ENCODE measurements around the gene IGFN1. TPM values are rescaled to one million over a fixed set of nuclear protein-coding genes. Genes with fewer than 3 reads are reported as not detected.

Gene IGFN1
- total RNA-seq, 3 donors from 2014 or later (not counting 1 experiment from before 2014, with no cell fraction given): not detected

DNA sequence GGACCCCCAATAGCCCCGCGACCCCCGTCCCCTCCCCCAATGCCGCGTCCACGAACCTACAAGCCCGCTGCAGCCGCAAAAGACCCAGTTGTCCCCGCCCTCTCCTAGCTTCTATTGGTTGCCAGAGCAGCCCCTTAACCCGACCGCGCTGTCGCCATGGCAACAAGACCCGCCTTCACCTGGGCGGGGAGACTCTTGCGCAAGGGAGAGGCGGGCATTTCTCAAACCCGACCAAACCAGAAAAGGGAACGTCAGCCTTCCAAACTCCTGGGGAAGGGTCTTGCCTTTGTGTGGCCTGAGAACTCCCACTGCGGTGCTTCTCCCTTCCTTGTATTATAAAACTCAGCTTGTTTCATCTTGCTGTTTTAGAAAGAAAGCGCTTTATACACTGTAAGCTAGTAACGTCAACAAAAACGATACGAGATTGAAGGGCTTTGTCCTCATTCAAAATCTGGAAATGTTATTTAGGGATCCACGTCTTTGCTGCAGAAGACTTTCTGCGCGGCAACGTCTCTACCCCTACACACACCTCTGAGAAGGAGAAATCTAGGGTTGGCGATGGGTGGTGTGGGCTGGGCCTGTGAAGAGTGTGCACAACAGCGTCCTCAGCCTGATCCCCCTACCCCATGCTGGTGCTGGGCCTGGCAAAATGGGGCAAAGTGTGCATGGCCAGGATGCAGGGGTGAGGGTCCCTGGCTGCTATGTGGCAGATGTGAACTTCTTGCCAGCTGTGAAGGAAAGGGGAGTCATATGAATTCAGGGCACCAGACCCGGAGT is 36.0 kb upstream of the IGFN1 start, which contains the start of gene TMEM9:
TSS of gene TMEM9 (minus strand) at position 86 of the 777 bp plus-strand sequence. CDS start 551 bp downstream, outside the sequence.
- ATAC-seq: peak; percentile 94 to 96 (median 96)
- Mint-ChIP-seq H3K9me3 (no peaks in the 10 kb centered on the region), H3K27ac (peak within 1 kb of the TSS; percentile 75 to 83), H3K4me1 (peaks cover 13 to 24% of the 10 kb centered on the region in 2 donors), H3K36me3 (no peaks in the 10 kb centered on the region), H3K4me3 (peak within 1 kb of the TSS; percentile 91), H3K27me3 (ENCODE audit: low read depth in 2 of 2) (peaks cover 14 to 17% of the 10 kb centered on the region in 2 donors)
- H3K9me3 ChIP-seq (ENCODE audit: control insufficient read depth, insufficient read depth, low read length): no peaks in the 10 kb centered on the region
- 11% methylated on average over 26 of the region's 31 CpGs for WGBS (ENCODE audit: insufficient coverage)
- H3K4me3 ChIP-seq (ENCODE audit: low read length): peak within 1 kb of the TSS; percentile 56
- DNase-seq: peak; percentile 98 to 99
- no peaks in the 10 kb centered on the region for H3K36me3 ChIP-seq (ENCODE audit: control insufficient read depth, insufficient read depth, low read length)
- intact Hi-C loops (cut with micrococcal nuclease): loop anchor here (5.0 kb wide), 1 partner anchor 137 kb away; no protein-coding TSS in a partner anchor
- no peak for TF ChIP-seq CTCF (IDR thresholded peaks at IDR 0.05)
- H3K27me3 ChIP-seq (ENCODE audit: control insufficient read depth, insufficient read depth, low read length): no peaks in the 10 kb centered on the region
- H3K4me1 ChIP-seq (ENCODE audit: control insufficient read depth, insufficient read depth, low read length): peaks cover 14% of the 10 kb centered on the region
- H3K27ac ChIP-seq (ENCODE audit: low read length): no peak within 1 kb of the TSS

DNA sequence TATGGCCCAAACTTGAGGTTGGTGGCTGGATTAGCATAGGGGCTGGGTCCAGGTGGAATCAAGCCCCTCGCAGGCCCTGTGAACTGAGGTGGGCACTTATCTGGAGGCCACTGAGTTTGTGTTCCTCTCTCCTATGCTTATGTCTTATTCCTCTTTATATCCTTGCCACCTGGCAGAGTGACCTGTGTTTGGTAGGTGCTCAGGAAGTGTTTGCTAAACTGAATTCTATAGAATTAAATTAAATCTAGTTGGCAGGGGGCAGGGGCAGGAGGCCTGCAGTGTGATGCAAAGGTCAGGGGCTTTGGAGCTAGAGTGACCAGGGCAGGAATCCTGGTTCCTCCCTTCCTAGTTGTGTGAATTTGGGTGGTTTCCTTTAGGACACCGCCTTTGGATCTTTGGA is 35.3 kb upstream of the IGFN1 start:
- Histone ChIP-seq H3K27me3 (ENCODE audit: control insufficient read depth, insufficient read depth, low read length) (no peaks in the 10 kb centered on the region), H3K4me1 (ENCODE audit: control insufficient read depth, insufficient read depth, low read length) (peaks cover 14% of the 10 kb centered on the region), H3K9me3 (ENCODE audit: control insufficient read depth, insufficient read depth, low read length) (no peaks in the 10 kb centered on the region), H3K27ac (ENCODE audit: low read length) (no peak overlapping the region), H3K4me3 (ENCODE audit: low read length) (no peak overlapping the region), H3K36me3 (ENCODE audit: control insufficient read depth, insufficient read depth, low read length) (no peaks in the 10 kb centered on the region)
- H3K9me3 Mint-ChIP-seq: no peaks in the 10 kb centered on the region
- no peak for TF ChIP-seq CTCF (IDR thresholded peaks at IDR 0.05)
- DNase-seq (no peak), ATAC-seq (no peak)
- 93% methylated on average over 2 of the region's 2 CpGs for WGBS (ENCODE audit: insufficient coverage)
- H3K27me3 Mint-ChIP-seq (ENCODE audit: low read depth in 2 of 2): peaks cover 14 to 17% of the 10 kb centered on the region in 2 donors
- no peak overlapping the region for H3K27ac Mint-ChIP-seq
- H3K4me1 Mint-ChIP-seq: peaks cover 13 to 24% of the 10 kb centered on the region in 2 donors
- no peaks in the 10 kb centered on the region for H3K36me3 Mint-ChIP-seq
- peak overlapping the region; percentile 28 for H3K4me3 Mint-ChIP-seq
- intact Hi-C loops (cut with micrococcal nuclease): no loop called here

- Mint-ChIP-seq H3K9me3 (no peaks in the 10 kb centered on the region), H3K27ac (no peak overlapping the region), H3K4me1 (peaks cover 13 to 19% of the 10 kb centered on the region in 2 donors), H3K4me3 (no peak overlapping the region), H3K36me3 (no peaks in the 10 kb centered on the region), H3K27me3 (ENCODE audit: low read depth in 2 of 2) (peaks cover 17 to 22% of the 10 kb centered on the region in 2 donors)
- H3K9me3 ChIP-seq (ENCODE audit: control insufficient read depth, insufficient read depth, low read length): no peaks in the 10 kb centered on the region
- H3K4me3 ChIP-seq (ENCODE audit: low read length): no peak overlapping the region
- H3K27ac ChIP-seq (ENCODE audit: low read length): no peak overlapping the region
- peaks cover 14% of the 10 kb centered on the region for H3K4me1 ChIP-seq (ENCODE audit: control insufficient read depth, insufficient read depth, low read length)
- TF ChIP-seq CTCF (IDR thresholded peaks at IDR 0.05): no peak
- no peaks in the 10 kb centered on the region for H3K36me3 ChIP-seq (ENCODE audit: control insufficient read depth, insufficient read depth, low read length)
- ATAC-seq (no peak), DNase-seq (no peak)
- no peaks in the 10 kb centered on the region for H3K27me3 ChIP-seq (ENCODE audit: control insufficient read depth, insufficient read depth, low read length)
- intact Hi-C loops (cut with micrococcal nuclease): no loop called here
- 88% methylated on average over 3 of the region's 3 CpGs for WGBS (ENCODE audit: insufficient coverage)
These were observed 34.3 kb upstream of the IGFN1 start for GRCh38 chr1:201156346-201156745.
